Measurements from ENCODE around the gene AOAH. TPM values are rescaled to one million over a fixed set of nuclear protein-coding genes. Genes with fewer than 3 reads are reported as not detected.
A peak's percentile ranks its signal among the peaks of the same experiment; 100 is the strongest.

The AOAH gene
- total RNA-seq, 1 experiment from 2014 or later = not detected

DNA sequence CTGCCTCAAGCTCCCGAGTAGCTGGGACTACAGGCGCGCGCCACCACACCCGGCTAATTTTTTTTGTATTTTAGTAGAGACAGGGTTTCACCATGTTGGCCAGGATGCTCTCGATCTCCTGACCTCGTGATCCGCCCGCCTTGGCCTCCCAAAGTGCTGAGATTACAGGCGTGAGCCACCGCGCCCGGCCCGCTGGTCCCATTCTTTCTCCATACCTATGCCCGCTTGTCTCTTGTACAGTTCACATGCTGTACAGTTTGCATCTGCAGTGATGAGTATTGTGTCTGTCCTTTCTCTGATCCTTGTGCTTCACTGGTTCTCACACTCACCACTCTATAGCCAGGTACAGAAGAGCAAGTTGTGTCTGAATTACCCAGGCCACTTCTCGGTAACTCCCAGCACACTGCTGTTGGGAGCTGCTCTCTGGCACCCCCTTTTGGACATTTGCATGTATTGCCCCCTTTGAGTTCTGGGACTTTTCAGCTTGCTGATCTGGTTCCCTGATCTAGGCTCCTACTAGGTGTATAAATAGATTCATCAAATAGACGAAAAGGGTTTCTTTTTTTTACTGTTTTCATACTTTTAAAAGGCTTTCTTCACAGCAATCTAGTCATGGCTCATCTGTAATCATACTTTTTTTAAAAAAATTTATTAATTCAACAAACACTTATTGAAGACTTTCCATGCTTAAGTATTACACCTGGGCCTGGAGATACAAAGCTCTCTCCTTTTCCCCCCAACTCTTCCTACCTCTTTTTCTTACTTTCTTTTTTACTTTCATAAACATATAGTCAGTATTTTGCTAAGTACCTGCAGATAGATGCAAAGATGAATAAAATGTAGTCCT lies 53.5 kb downstream of the AOAH start:
- no peak overlapping the region for H3K4me3 Mint-ChIP-seq (ENCODE audit: unreplicated experiment)
- BruUV-seq (replicated peaks) = no TSS peak
- peak; percentile 57 to 74 for DNase-seq
- no peak overlapping the region for H3K27ac Mint-ChIP-seq (ENCODE audit: unreplicated experiment)
- no peaks in the 10 kb centered on the region for H3K4me1 Mint-ChIP-seq (ENCODE audit: low read depth, unreplicated experiment)
- Histone ChIP-seq H3K27me3 (replicated peaks; ENCODE audit: control insufficient read depth, insufficient read depth, low read length) (no peaks in the 10 kb centered on the region), H3K4me1 (no peaks in the 10 kb centered on the region), H3K9me3 (no peaks in the 10 kb centered on the region), H3K4me3 (ENCODE audit: low read depth, low read length) (no peak overlapping the region), H3K36me3 (ENCODE audit: control insufficient read depth, insufficient read depth, low read length) (no peaks in the 10 kb centered on the region)
- ChIA-PET POLR2A (no interaction called here), CTCF (interaction anchor here (0.6 to 1.9 kb wide), 11 partner anchors 12 to 528 kb away, joined by 3 to 8 read pairs (median 4); no protein-coding TSS in a partner anchor)
- H3K27me3 Mint-ChIP-seq (ENCODE audit: insufficient read depth, unreplicated experiment) = no peaks in the 10 kb centered on the region
- H3K36me3 Mint-ChIP-seq (ENCODE audit: insufficient read depth, unreplicated experiment) = no peaks in the 10 kb centered on the region
- intact Hi-C loops (cut with micrococcal nuclease; ENCODE audit: unreplicated experiment) = loop anchor here (1.0 to 5.0 kb wide), 4 partner anchors 184 to 528 kb away; no protein-coding TSS in a partner anchor
- peaks cover under 1% of the 10 kb centered on the region for H3K9me3 Mint-ChIP-seq (ENCODE audit: unreplicated experiment)
- TF ChIP-seq, protein P1, sequence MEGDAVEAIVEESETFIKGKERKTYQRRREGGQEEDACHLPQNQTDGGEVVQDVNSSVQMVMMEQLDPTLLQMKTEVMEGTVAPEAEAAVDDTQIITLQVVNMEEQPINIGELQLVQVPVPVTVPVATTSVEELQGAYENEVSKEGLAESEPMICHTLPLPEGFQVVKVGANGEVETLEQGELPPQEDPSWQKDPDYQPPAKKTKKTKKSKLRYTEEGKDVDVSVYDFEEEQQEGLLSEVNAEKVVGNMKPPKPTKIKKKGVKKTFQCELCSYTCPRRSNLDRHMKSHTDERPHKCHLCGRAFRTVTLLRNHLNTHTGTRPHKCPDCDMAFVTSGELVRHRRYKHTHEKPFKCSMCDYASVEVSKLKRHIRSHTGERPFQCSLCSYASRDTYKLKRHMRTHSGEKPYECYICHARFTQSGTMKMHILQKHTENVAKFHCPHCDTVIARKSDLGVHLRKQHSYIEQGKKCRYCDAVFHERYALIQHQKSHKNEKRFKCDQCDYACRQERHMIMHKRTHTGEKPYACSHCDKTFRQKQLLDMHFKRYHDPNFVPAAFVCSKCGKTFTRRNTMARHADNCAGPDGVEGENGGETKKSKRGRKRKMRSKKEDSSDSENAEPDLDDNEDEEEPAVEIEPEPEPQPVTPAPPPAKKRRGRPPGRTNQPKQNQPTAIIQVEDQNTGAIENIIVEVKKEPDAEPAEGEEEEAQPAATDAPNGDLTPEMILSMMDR (IDR thresholded peaks at IDR 0.05; ENCODE audit: insufficient read depth in 1 of 2, low read depth in 1 of 2, low read length in 1 of 2, severe bottlenecking in 1 of 2, unreplicated experiment in 1 of 2) = peak; percentile 78 to 85

DNA sequence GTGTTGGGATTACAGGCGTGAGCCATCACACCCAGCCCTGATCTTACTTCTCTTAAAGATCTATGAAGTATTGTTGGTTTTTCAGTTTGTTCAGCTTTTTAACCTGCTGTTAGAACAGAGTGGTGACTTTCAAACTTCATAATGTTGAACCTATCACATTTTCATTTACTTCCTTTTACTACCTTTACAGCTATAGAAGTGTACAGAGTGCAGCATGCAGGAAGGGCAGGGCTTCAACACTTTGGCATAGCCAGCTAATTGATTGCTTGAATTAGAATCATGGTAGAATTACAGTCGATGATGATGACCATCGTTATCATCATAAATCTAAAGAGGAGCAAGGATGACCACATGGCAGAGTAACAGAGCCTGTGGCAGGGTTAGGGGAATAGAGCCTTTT lies 55.5 kb downstream of the AOAH start:
- Histone ChIP-seq H3K4me1 (no peaks in the 10 kb centered on the region), H3K9me3 (no peaks in the 10 kb centered on the region), H3K36me3 (ENCODE audit: control insufficient read depth, insufficient read depth, low read length) (no peaks in the 10 kb centered on the region), H3K4me3 (ENCODE audit: low read depth, low read length) (no peak overlapping the region), H3K27me3 (replicated peaks; ENCODE audit: control insufficient read depth, insufficient read depth, low read length) (no peaks in the 10 kb centered on the region)
- POLR2A ChIA-PET = interaction anchor here (0.5 kb wide), 1 partner anchor 9 kb away, joined by 3 read pairs; no protein-coding TSS in a partner anchor
- TF ChIP-seq, protein P1 (IDR thresholded peaks at IDR 0.05; ENCODE audit: insufficient read depth in 1 of 2, low read depth in 1 of 2, low read length in 1 of 2, severe bottlenecking in 1 of 2, unreplicated experiment in 1 of 2) = no peak
- intact Hi-C loops (cut with micrococcal nuclease; ENCODE audit: unreplicated experiment) = no loop called here
- CTCF ChIA-PET = no interaction called here
- Mint-ChIP-seq H3K27ac (ENCODE audit: unreplicated experiment) (no peak overlapping the region), H3K4me1 (ENCODE audit: low read depth, unreplicated experiment) (no peaks in the 10 kb centered on the region), H3K36me3 (ENCODE audit: insufficient read depth, unreplicated experiment) (no peaks in the 10 kb centered on the region), H3K4me3 (ENCODE audit: unreplicated experiment) (no peak overlapping the region), H3K9me3 (ENCODE audit: unreplicated experiment) (peaks cover 6% of the 10 kb centered on the region), H3K27me3 (ENCODE audit: insufficient read depth, unreplicated experiment) (no peaks in the 10 kb centered on the region)
- no peak for DNase-seq
- BruUV-seq (replicated peaks) = no TSS peak

DNA sequence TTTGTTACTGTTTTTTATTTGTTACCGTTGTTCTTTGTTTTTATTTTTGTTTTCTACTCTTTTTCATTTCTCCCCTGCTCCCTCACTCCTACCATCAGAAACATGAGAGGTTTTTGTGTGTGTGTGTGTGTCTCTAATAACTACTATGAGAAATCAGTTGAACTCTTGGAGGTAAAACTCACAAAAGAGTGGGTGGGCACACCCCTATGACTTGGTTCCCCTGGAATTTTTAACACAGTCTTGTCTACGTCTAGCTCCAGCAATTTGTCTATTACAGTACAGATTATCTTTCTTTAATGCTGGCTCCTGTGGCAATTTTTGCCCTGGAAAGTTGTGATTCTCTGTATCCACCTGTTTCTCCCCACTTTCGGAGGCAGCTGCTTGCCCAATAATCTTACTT lies 56.2 kb downstream of the AOAH start:
- H3K27me3 Mint-ChIP-seq (ENCODE audit: insufficient read depth, unreplicated experiment) = no peaks in the 10 kb centered on the region
- TF ChIP-seq, protein P1 (IDR thresholded peaks at IDR 0.05; ENCODE audit: insufficient read depth in 1 of 2, low read depth in 1 of 2, low read length in 1 of 2, severe bottlenecking in 1 of 2, unreplicated experiment in 1 of 2) = no peak
- no peak overlapping the region for H3K4me3 Mint-ChIP-seq (ENCODE audit: unreplicated experiment)
- intact Hi-C loops (cut with micrococcal nuclease; ENCODE audit: unreplicated experiment) = no loop called here
- no peaks in the 10 kb centered on the region for H3K36me3 Mint-ChIP-seq (ENCODE audit: insufficient read depth, unreplicated experiment)
- no peaks in the 10 kb centered on the region for H3K4me1 Mint-ChIP-seq (ENCODE audit: low read depth, unreplicated experiment)
- DNase-seq = no peak
- no peaks in the 10 kb centered on the region for H3K27me3 ChIP-seq (replicated peaks; ENCODE audit: control insufficient read depth, insufficient read depth, low read length)
- BruUV-seq (replicated peaks) = no TSS peak
- H3K9me3 ChIP-seq = no peaks in the 10 kb centered on the region
- peaks cover 6% of the 10 kb centered on the region for H3K9me3 Mint-ChIP-seq (ENCODE audit: unreplicated experiment)
- no peaks in the 10 kb centered on the region for H3K4me1 ChIP-seq
- H3K27ac Mint-ChIP-seq (ENCODE audit: unreplicated experiment) = no peak overlapping the region
- H3K36me3 ChIP-seq (ENCODE audit: control insufficient read depth, insufficient read depth, low read length) = no peaks in the 10 kb centered on the region
- ChIA-PET POLR2A (no interaction called here), CTCF (no interaction called here)
- H3K4me3 ChIP-seq (ENCODE audit: low read depth, low read length) = no peak overlapping the region

Measured in Caco-2 (cell line).